Breast epithelium (tissue), 4 donors: Measurements from ENCODE around the gene CENPM. TPM values are rescaled to one million over a fixed set of nuclear protein-coding genes. Genes with fewer than 3 reads are reported as not detected.

ENCODE experiments used
- DNase-seq, 2 donors: peaks; one replicate each; pipeline ENCODE4 v3.0.0-alpha.2; 2019; ENCODE audit warnings: low spot score in 2 of 2
- H3K27ac ChIP-seq, 2 donors: fragments of 200-600 bp; sonication (generic) in 1 of 2; one replicate each; pipeline ENCODE4 v1.5.1; 2016 to 2019; ENCODE audit warnings: mild to moderate bottlenecking in 1 of 2
- H3K27me3 ChIP-seq, 2 donors: fragments of 200-600 bp; sonication (generic) in 1 of 2; one replicate each; pipeline versions ENCODE4 v1.5.1 to v1.6.0; 2017 to 2019; ENCODE audit warnings: control low read depth in 1 of 2, mild to moderate bottlenecking in 1 of 2
- H3K36me3 ChIP-seq: fragments of 200-600 bp; one replicate; pipeline ENCODE4 v1.5.1; 2019
- H3K4me1 ChIP-seq, 2 donors: fragments of 200-600 bp; sonication (generic); one replicate each; pipeline ENCODE4 v1.5.1; 2016 to 2019; ENCODE audit warnings: control low read depth in 1 of 2
- H3K4me3 ChIP-seq, 3 donors: fragments of 200-600 bp; sonication (generic); 1 replicate in 2 of 3; 2 replicates in 1 of 3; pipeline ENCODE4 v1.5.1; 2016 to 2019; ENCODE audit warnings: mild to moderate bottlenecking in 3 of 3, moderate library complexity in 2 of 3
- H3K9me3 ChIP-seq, 2 donors: fragments of 200-600 bp; sonication (generic) in 1 of 2; one replicate each; pipeline ENCODE4 v1.5.1; 2016 to 2019; ENCODE audit warnings: control low read depth in 1 of 2
- CTCF ChIP-seq, 3 donors: fragments of 450-650 bp; IDR thresholded peaks; one replicate each; pipeline ENCODE4 v1.5.1; 2016 to 2017; ENCODE audit warnings: antibody characterized with exemption in 3 of 3, mild to moderate bottlenecking in 3 of 3, moderate library complexity in 3 of 3
- POLR2A ChIP-seq: fragments of 450-650 bp; IDR thresholded peaks from one replicate; pipeline ENCODE4 v1.6.1; 2016; ENCODE audit warnings: antibody characterized with exemption, mild to moderate bottlenecking, moderate library complexity
- POLR2AphosphoS5 ChIP-seq, 3 donors: sonication (generic); formaldehyde crosslinking; IDR thresholded peaks; one replicate each; pipeline ENCODE4 v1.6.1; 2017; ENCODE audit warnings: antibody characterized with exemption in 3 of 3
- intact Hi-C: fragments of 100-400 bp; cut with DNase I; formaldehyde crosslinking; loops from one replicate; pipeline ENCODE4 v1.15.1; 2023; ENCODE audit warnings: low total_unique reads
- total RNA-seq, 3 donors: library from RNA; depleted of rRNA; stranded (reverse); fragments of >200 nt; gene quantifications; one replicate each; pipeline ENCODE4 v1.1.0, GENCODE V29; 2016

Gene CENPM
- total RNA-seq, 3 donors from 2014 or later: 1.5 to 2.9 (median 1.9) TPM

GRCh38 chr22:41909310-41910049, 37.5 kb downstream of the CENPM start:
- Histone ChIP-seq H3K27ac (no peak overlapping the region), H3K36me3 (no peaks in the 10 kb centered on the region), H3K4me3 (peak overlapping the region in 2 of 3 donors; percentile 35 to 67), H3K27me3 (peaks cover 18 to 47% of the 10 kb centered on the region in 2 donors), H3K4me1 (peaks cover 10 to 15% of the 10 kb centered on the region in 2 donors), H3K9me3 (no peaks in the 10 kb centered on the region)
- no peak for DNase-seq
- intact Hi-C loops: no loop called here
- TF ChIP-seq POLR2A (no peak), POLR2AphosphoS5 (IDR thresholded peaks at IDR 0.05) (no peak), CTCF (IDR thresholded peaks at IDR 0.05) (no peak)

GRCh38 chr22:41908411-41909309, 38.3 kb downstream of the CENPM start:
- intact Hi-C loops: no loop called here
- DNase-seq: no peak
- Histone ChIP-seq H3K36me3 (no peaks in the 10 kb centered on the region), H3K27me3 (peaks cover 12 to 40% of the 10 kb centered on the region in 2 donors), H3K27ac (no peak overlapping the region), H3K4me3 (no peak overlapping the region), H3K9me3 (no peaks in the 10 kb centered on the region), H3K4me1 (peaks cover 10 to 15% of the 10 kb centered on the region in 2 donors)
- TF ChIP-seq CTCF (IDR thresholded peaks at IDR 0.05) (no peak), POLR2A (no peak), POLR2AphosphoS5 (IDR thresholded peaks at IDR 0.05) (no peak)

GRCh38 chr22:41907436-41908401, 39.2 kb downstream of the CENPM start:
- no peak for DNase-seq
- TF ChIP-seq CTCF (IDR thresholded peaks at IDR 0.05): no peak
- TF ChIP-seq POLR2A: no peak
- TF ChIP-seq POLR2AphosphoS5 (IDR thresholded peaks at IDR 0.05): no peak
- peaks cover 10 to 15% of the 10 kb centered on the region in 2 donors for H3K4me1 ChIP-seq
- H3K27me3 ChIP-seq: peaks cover 7 to 31% of the 10 kb centered on the region in 2 donors
- no peaks in the 10 kb centered on the region for H3K36me3 ChIP-seq
- intact Hi-C loops: no loop called here
- H3K9me3 ChIP-seq: no peaks in the 10 kb centered on the region
- H3K27ac ChIP-seq: no peak overlapping the region
- no peak overlapping the region for H3K4me3 ChIP-seq

- TF ChIP-seq CTCF (IDR thresholded peaks at IDR 0.05) (no peak), POLR2A (no peak), POLR2AphosphoS5 (IDR thresholded peaks at IDR 0.05) (no peak)
- no peaks in the 10 kb centered on the region for H3K9me3 ChIP-seq
- intact Hi-C loops: no loop called here
- H3K27ac ChIP-seq: no peak overlapping the region
- H3K4me1 ChIP-seq: peaks cover 10 to 15% of the 10 kb centered on the region in 2 donors
- H3K27me3 ChIP-seq: peaks cover 7 to 22% of the 10 kb centered on the region in 2 donors
- no peak overlapping the region for H3K4me3 ChIP-seq
- H3K36me3 ChIP-seq: no peaks in the 10 kb centered on the region
- DNase-seq: no peak
Measured at GRCh38 chr22:41906822-41907221, 40.1 kb downstream of the CENPM start.
